Smooth muscle cell (in vitro differentiated cells): ENCODE results near the gene RASL10A. TPM values are rescaled to one million over a fixed set of nuclear protein-coding genes. Genes with fewer than 3 reads are reported as not detected.
A peak's percentile ranks its signal among the peaks of the same experiment; 100 is the strongest.
"Not testable (repeated sequence)": the region's sequence is repeated elsewhere in the genome, so short reads cannot be mapped to it uniquely, and the experiment has no call there.

Experiments used
- DNase-seq: peaks from one replicate; lab custom pipeline; 2025; ENCODE audit not compliant: unreplicated experiment; lab: John Stamatoyannopoulos, UW
- H2AFZ ChIP-seq: fragments of 200-600 bp; sonication (generic); 2 replicates; pipeline ENCODE4 v1.6.0; 2016; ENCODE audit warnings: antibody characterized with exemption, low read depth, mild to moderate bottlenecking
- H3F3A ChIP-seq: fragments of 200-600 bp; sonication (generic); 2 replicates; pipeline ENCODE4 v1.6.0; 2017; ENCODE audit warnings: antibody characterized with exemption, low read depth
- H3K27ac ChIP-seq: fragments of 200-600 bp; sonication (generic); 2 replicates; pipeline ENCODE4 v1.5.1; 2016; ENCODE audit warnings: low read depth, mild to moderate bottlenecking
- H3K27me3 ChIP-seq: fragments of 200-600 bp; sonication (generic); 2 replicates; pipeline ENCODE4 v1.6.1; 2016; ENCODE audit warnings: low read depth, mild to moderate bottlenecking
- H3K36me3 ChIP-seq: fragments of 200-600 bp; sonication (generic); 2 replicates; pipeline ENCODE4 v1.5.1; 2016; ENCODE audit warnings: low read depth
- H3K4me1 ChIP-seq: fragments of 200-600 bp; sonication (generic); 2 replicates; pipeline ENCODE4 v1.5.1; 2016; ENCODE audit warnings: low read depth
- H3K4me2 ChIP-seq: fragments of 200-600 bp; sonication (generic); 2 replicates; pipeline ENCODE4 v1.6.0; 2016; ENCODE audit warnings: mild to moderate bottlenecking
- H3K4me3 ChIP-seq: fragments of 200-600 bp; sonication (generic); 2 replicates; pipeline ENCODE4 v1.5.1; 2016; ENCODE audit warnings: mild to moderate bottlenecking
- H3K79me2 ChIP-seq: fragments of 200-600 bp; sonication (generic); 2 replicates; pipeline ENCODE4 v1.6.0; 2016; ENCODE audit warnings: low read depth, mild to moderate bottlenecking
- H3K9ac ChIP-seq: fragments of 200-600 bp; sonication (generic); 2 replicates; pipeline ENCODE4 v1.6.0; 2016; ENCODE audit warnings: low read depth
- H3K9me3 ChIP-seq: fragments of 200-600 bp; sonication (generic); replicated peaks from 2 replicates; pipeline ENCODE4 v1.5.1; 2016; ENCODE audit warnings: low read depth
- H4K20me1 ChIP-seq: fragments of 200-600 bp; sonication (generic); 2 replicates; pipeline ENCODE4 v1.6.0; 2016; ENCODE audit warnings: low read depth
- WGBS: methylation state at CpG from one replicate; pipeline ENCODE4 v1.1.7; 2016; ENCODE audit warnings: low lambda C conversion rate; 5-methylcytosine and 5-hydroxymethylcytosine counted together
- polyA plus RNA-seq: library from polyadenylated mRNA; unstranded; fragments of >200 nt; fragmentation: Nextera tagmentation; extraction: Ambion mirVana; gene quantifications from 2 replicates; pipeline ENCODE4 v1.2.1, GENCODE V29; 2016
- total RNA-seq: library from RNA; depleted of rRNA; stranded (reverse); fragments of >200 nt; gene quantifications from 2 replicates; pipeline ENCODE4 v1.2.3, GENCODE V29; 2014
- TF ChIP-seq, protein P1 (sequence below): fragments of 200-600 bp; sonication (generic); IDR thresholded peaks from 2 replicates; pipeline ENCODE4 v1.5.1; 2017; ENCODE audit warnings: borderline replicate concordance, mild to moderate bottlenecking, antibody characterized with exemption; ENCODE audit not compliant: insufficient read depth, poor library complexity, severe bottlenecking

RASL10A gene, protein sequence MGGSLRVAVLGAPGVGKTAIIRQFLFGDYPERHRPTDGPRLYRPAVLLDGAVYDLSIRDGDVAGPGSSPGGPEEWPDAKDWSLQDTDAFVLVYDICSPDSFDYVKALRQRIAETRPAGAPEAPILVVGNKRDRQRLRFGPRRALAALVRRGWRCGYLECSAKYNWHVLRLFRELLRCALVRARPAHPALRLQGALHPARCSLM
- total RNA-seq (not detected in 2 replicates), polyA plus RNA-seq (not detected in 2 replicates)

DNA sequence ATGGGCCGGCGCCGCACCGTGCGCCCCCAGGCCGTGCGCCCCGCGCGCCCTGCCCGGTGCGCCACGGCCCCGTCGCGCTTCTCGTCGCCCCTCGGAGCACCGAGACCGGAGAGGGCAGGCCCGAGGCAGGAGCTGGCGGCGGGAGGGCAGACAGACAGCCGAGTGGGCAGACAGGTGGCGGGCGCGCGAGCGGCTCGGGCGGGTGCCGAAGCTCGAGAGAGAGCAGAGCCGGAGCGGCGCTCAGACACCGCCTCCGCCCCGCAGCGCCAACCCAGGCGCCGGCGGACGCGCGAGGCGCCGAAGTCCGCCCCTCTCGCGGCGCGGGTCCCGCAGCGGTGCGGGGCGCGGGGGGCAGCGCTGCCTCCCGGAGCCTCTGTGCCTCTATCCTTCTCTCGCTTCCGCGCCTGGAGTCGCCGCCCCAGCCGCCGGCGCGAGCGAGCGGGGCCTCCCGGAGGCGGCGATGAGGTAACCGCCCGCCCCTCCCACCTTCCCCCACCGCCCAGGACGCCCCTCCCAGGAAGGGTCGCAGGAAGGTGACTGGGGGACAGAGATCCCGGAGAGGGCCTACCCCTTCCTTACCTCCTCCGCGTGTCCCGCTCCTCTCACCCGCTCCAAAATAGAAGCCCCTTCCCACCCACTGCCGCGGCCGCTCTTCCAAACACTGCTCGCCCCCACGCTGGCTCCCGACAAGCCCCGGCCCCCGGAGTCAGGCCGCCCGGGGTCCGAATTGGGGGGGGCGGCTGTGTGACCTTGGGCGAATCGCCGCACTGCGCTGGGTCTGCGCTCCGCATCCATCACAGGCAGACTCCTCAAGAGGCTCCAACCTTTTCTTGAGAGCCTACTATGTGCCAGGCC, at the start of gene RASL10A:
Gene RASL10A (minus strand): TSS at position 412 of the 855 bp plus-strand sequence. CDS start 451 bp downstream, outside the sequence.
- H3F3A ChIP-seq, result no peaks in the 10 kb centered on the region
- no peaks in the 10 kb centered on the region for H3K79me2 ChIP-seq
- no peaks in the 10 kb centered on the region for H3K36me3 ChIP-seq
- no peaks in the 10 kb centered on the region for H3K9me3 ChIP-seq
- TF ChIP-seq, protein P1, sequence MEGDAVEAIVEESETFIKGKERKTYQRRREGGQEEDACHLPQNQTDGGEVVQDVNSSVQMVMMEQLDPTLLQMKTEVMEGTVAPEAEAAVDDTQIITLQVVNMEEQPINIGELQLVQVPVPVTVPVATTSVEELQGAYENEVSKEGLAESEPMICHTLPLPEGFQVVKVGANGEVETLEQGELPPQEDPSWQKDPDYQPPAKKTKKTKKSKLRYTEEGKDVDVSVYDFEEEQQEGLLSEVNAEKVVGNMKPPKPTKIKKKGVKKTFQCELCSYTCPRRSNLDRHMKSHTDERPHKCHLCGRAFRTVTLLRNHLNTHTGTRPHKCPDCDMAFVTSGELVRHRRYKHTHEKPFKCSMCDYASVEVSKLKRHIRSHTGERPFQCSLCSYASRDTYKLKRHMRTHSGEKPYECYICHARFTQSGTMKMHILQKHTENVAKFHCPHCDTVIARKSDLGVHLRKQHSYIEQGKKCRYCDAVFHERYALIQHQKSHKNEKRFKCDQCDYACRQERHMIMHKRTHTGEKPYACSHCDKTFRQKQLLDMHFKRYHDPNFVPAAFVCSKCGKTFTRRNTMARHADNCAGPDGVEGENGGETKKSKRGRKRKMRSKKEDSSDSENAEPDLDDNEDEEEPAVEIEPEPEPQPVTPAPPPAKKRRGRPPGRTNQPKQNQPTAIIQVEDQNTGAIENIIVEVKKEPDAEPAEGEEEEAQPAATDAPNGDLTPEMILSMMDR, result no peak
- no peak within 1 kb of the TSS for H3K9ac ChIP-seq
- H4K20me1 ChIP-seq, result peaks cover 5% of the 10 kb centered on the region
- peak within 1 kb of the TSS; percentile 38 for H3K4me3 ChIP-seq
- peak within 1 kb of the TSS; percentile 85 for H3K4me2 ChIP-seq
- no peak within 1 kb of the TSS for H2AFZ ChIP-seq
- H3K4me1 ChIP-seq, result peaks cover 2% of the 10 kb centered on the region
- peaks cover 39% of the 10 kb centered on the region for H3K27me3 ChIP-seq
- no peak for DNase-seq
- no peak within 1 kb of the TSS for H3K27ac ChIP-seq
- WGBS, result 6% methylated on average over 49 of the region's 103 CpGs

DNA sequence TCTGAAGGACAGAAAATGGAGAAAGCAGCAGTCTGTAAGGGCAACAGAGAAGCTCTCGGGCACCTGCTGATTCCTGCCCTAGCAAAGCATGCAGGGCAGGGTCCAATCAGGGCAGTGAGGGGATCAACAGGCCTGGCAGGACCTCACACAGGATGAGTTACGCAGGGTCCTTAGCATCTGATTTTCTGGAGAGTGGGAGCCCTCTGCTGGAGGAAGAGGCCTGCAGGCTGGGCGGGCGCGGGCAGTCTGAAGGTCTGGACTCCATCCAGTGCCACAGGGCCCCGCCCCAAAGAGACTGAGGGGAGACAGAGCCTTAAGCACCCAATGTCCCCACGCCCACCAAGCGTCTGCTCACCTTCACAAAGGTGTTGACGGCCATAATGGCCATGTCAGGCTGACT, 44.0 kb upstream of the RASL10A start:
- Histone ChIP-seq H3K4me2 (no peak overlapping the region), H2AFZ (no peak overlapping the region), H3K27ac (no peak overlapping the region), H3K4me1 (peaks cover 4% of the 10 kb centered on the region), H3K36me3 (no peaks in the 10 kb centered on the region), H4K20me1 (no peaks in the 10 kb centered on the region), H3K9me3 (no peaks in the 10 kb centered on the region), H3K9ac (no peak overlapping the region), H3F3A (no peaks in the 10 kb centered on the region), H3K79me2 (no peaks in the 10 kb centered on the region), H3K27me3 (no peaks in the 10 kb centered on the region), H3K4me3 (no peak overlapping the region)
- 48% methylated on average over 8 of the region's 9 CpGs for WGBS
- DNase-seq, result no peak
- TF ChIP-seq, protein P1, result peak; percentile 37

DNA sequence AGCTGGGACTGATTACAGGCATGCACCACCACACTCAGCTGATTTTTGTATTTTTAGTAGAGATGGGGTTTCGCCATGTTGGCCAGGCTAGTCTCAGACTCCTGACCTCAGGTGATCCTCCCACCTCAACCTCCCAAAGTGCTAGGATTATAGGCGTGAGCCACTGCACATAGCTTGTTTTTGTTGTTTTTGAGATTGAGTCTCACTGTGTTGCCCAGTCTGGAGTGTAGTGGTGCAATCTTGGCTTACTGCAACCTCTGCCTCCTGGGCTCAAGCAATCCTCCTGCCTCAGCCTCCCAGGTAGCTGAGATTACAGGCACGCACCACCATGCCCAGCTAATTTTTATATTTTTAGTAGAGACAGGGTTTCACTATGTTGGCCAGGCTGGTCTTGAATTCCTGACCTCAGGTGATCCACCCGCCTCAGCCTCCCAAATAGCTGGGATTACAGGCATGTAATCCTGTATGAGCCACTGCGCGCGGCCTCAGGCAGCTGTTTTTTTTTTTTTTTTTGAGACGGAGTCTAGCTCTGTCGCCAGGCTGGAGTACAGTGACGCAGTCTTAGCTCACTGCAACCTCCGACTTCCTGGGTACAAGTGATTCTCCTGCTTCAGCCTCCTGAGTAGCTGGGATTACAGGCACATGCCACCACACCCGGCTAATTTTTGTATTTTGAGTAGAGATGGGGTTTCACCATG, 41.8 kb upstream of the RASL10A start:
- H3K4me1 ChIP-seq, H3K36me3 ChIP-seq, H3K27me3 ChIP-seq, H3K79me2 ChIP-seq, DNase-seq, H2AFZ ChIP-seq, H3K9ac ChIP-seq, H3K9me3 ChIP-seq, H3K27ac ChIP-seq, H3F3A ChIP-seq, H3K4me2 ChIP-seq, H4K20me1 ChIP-seq, H3K4me3 ChIP-seq: not testable (repeated sequence)
- 97% methylated on average over 12 of the region's 12 CpGs for WGBS

DNA sequence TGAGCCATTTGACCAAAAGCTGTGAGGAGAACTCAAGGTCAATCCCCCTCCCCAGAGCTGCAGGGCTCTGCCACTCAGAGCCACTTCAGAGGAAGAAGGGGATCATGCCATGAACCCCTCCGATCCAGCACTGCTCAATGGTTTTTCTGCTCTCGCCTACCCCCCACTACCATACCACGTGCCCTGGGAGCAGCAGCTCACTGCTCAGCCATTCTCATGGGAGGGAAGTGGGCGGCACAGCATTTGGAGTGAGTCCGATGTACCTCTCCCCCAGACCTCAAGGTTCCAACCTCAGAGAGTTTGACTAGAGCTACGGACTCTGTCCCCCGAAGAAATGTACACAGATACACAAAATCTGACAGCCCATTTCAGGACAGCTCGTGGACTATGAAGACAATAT, 38.4 kb upstream of the RASL10A start:
- H3K4me2 ChIP-seq, result no peak overlapping the region
- H3K4me1 ChIP-seq, result no peaks in the 10 kb centered on the region
- H3K9ac ChIP-seq, result no peak overlapping the region
- WGBS, result 98% methylated on average over 8 of the region's 8 CpGs
- no peak overlapping the region for H2AFZ ChIP-seq
- H3K79me2 ChIP-seq, result no peaks in the 10 kb centered on the region
- no peaks in the 10 kb centered on the region for H4K20me1 ChIP-seq
- H3F3A ChIP-seq, result no peaks in the 10 kb centered on the region
- H3K4me3 ChIP-seq, result no peak overlapping the region
- H3K9me3 ChIP-seq, result no peaks in the 10 kb centered on the region
- no peaks in the 10 kb centered on the region for H3K27me3 ChIP-seq
- DNase-seq, result no peak
- H3K27ac ChIP-seq, result no peak overlapping the region
- TF ChIP-seq, protein P1, result no peak
- H3K36me3 ChIP-seq, result no peaks in the 10 kb centered on the region
